ENCODE results near the gene NPRL2. TPM values are rescaled to one million over a fixed set of nuclear protein-coding genes. Genes with fewer than 3 reads are reported as not detected.
A peak's percentile ranks its signal among the peaks of the same experiment; 100 is the strongest.

Gene NPRL2
- total and polyA plus RNA-seq, 9 of the 15 experiments (the other 6 are each of a cell fraction or from before 2014, with no cell fraction given), result 17.4 to 40.4 (median 24.4) TPM

DNA sequence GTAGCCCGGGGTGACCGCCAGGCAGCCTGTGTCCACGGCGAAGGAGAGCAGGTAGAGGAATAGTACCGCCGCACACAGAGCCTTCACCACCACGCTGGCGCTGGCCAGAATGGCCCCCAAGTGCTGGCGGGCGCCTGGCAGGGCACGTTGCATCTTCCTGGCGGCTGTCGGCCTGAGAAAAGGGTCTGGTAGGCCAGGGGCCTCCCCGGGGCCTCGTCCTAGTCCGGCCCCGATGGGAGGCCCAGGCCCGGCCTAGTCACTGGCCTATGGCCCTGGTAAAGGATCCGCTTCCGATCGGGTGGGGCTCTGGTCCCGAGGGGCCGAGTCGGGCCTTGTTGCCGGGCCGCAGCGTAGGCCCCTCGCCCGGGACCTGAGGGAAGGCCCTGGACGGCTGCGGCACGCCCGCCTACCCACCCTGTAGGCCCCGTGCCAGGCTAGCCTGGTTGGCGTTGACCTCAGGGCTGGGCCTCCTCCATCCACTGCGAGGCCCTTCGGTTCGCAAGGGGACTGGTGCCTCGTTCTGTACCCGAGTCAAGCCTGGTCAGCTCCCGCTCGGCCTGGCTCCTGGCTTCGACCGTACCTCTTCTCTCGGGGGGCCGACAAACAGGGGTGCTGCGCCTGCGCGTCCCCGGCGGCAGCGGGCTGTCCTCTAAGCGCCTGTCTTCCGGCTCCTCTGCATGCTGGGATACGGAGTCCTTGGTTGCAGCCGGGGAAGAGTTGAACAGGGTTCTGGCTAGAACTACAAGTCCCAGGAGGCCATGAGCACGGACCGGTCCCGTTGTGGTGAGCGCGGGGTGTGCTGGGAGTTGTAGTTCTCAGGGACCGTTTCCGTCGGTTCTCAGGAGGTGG, 8.6 kb upstream of the NPRL2 start, which contains the start of gene TMEM115:
TMEM115 (minus strand) TSS at position 611 of the 849 bp plus-strand sequence; CDS start at position 153, 458 bp downstream.
- DNase-seq (ENCODE audit: extremely low read depth in 1 of 4, low spot score in 3 of 4), result peak; percentile 88 to 96 (median 92)
- peaks cover 41% of the 10 kb centered on the region for H3K79me2 ChIP-seq (ENCODE audit: control insufficient read depth, insufficient read depth, low read length)
- H3K27ac ChIP-seq (ENCODE audit: extremely low read depth, low read depth, low read length), result peak within 1 kb of the TSS; percentile 78
- peak; percentile 97 for ATAC-seq
- no peaks in the 10 kb centered on the region for H3K27me3 ChIP-seq (ENCODE audit: control insufficient read depth in 2 of 2, insufficient read depth in 2 of 2, low read length in 2 of 2)
- TSS peak; percentile 64 for BruUV-seq (replicated peaks)
- peaks cover 31% of the 10 kb centered on the region; the same call in 1 of the 2 replicates for H4K20me1 ChIP-seq (replicated peaks; ENCODE audit: control insufficient read depth, insufficient read depth, low read length)
- POLR2A ChIA-PET, result interaction anchor here (1.3 kb wide), 1 partner anchor 10 kb away, joined by 3 read pairs; no protein-coding TSS in a partner anchor
- H3K4me3 ChIP-seq, result peak within 1 kb of the TSS; percentile 62
- no peaks in the 10 kb centered on the region for H3K9me3 ChIP-seq (replicated peaks; ENCODE audit: control insufficient read depth, insufficient read depth, low read depth, low read length)
- peak within 1 kb of the TSS; percentile 97 for H2AFZ ChIP-seq (ENCODE audit: low read depth, low read length)
- H3K4me2 ChIP-seq (ENCODE audit: insufficient read depth, low read length), result peak within 1 kb of the TSS; percentile 95
- peak; percentile 100 for FAIRE-seq
- CTCF ChIA-PET (ENCODE audit: low intra/inter-chr PET ratio), result no interaction called here
- intact Hi-C loops (cut with micrococcal nuclease), result loop anchor here (5.0 kb wide), 1 partner anchor 253 kb away; the partner anchor contains the start of gene CISH
- 1% methylated on average over 28 of the region's 64 CpGs for WGBS (ENCODE audit: insufficient coverage, low coverage, missing lambda C conversion rate)
- H3K9me1 ChIP-seq (ENCODE audit: control insufficient read depth, insufficient read depth, low read length), result peaks cover 6% of the 10 kb centered on the region
- in situ Hi-C loops (cut with MboI), result no loop called here
- peaks cover 29 to 39% of the 10 kb centered on the region in 2 experiments; a peak in 4 of 5 replicates for H3K4me1 ChIP-seq (replicated peaks in 1 of 2; ENCODE audit: control insufficient read depth in 2 of 2, insufficient read depth in 2 of 2, low read length in 2 of 2)
- peaks cover 30% of the 10 kb centered on the region; the same call in 2 of the 3 replicates for H3K36me3 ChIP-seq (ENCODE audit: control insufficient read depth, insufficient read depth, low read length)
- peak within 1 kb of the TSS; percentile 74 to 99 for H3K9ac ChIP-seq (ENCODE audit: insufficient read depth in 1 of 2, low read depth in 2 of 2, low read length in 2 of 2)
- TF ChIP-seq TAF15 (IDR thresholded peaks at IDR 0.05; ENCODE audit: low read depth, low read length), result no peak
- TF ChIP-seq KLF6 (CRISPR knock-in tag; IDR thresholded peaks at IDR 0.05; ENCODE audit: borderline replicate concordance), result 0 out of 2 replicates have a peak, but pooled peaks have one; percentile 6
- TF ChIP-seq, protein P1, sequence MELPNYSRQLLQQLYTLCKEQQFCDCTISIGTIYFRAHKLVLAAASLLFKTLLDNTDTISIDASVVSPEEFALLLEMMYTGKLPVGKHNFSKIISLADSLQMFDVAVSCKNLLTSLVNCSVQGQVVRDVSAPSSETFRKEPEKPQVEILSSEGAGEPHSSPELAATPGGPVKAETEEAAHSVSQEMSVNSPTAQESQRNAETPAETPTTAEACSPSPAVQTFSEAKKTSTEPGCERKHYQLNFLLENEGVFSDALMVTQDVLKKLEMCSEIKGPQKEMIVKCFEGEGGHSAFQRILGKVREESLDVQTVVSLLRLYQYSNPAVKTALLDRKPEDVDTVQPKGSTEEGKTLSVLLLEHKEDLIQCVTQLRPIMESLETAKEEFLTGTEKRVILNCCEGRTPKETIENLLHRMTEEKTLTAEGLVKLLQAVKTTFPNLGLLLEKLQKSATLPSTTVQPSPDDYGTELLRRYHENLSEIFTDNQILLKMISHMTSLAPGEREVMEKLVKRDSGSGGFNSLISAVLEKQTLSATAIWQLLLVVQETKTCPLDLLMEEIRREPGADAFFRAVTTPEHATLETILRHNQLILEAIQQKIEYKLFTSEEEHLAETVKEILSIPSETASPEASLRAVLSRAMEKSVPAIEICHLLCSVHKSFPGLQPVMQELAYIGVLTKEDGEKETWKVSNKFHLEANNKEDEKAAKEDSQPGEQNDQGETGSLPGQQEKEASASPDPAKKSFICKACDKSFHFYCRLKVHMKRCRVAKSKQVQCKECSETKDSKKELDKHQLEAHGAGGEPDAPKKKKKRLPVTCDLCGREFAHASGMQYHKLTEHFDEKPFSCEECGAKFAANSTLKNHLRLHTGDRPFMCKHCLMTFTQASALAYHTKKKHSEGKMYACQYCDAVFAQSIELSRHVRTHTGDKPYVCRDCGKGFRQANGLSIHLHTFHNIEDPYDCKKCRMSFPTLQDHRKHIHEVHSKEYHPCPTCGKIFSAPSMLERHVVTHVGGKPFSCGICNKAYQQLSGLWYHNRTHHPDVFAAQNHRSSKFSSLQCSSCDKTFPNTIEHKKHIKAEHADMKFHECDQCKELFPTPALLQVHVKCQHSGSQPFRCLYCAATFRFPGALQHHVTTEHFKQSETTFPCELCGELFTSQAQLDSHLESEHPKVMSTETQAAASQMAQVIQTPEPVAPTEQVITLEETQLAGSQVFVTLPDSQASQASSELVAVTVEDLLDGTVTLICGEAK (IDR thresholded peaks at IDR 0.05), result peak; percentile 91
- TF ChIP-seq, protein P1 (CRISPR knock-in tag; IDR thresholded peaks at IDR 0.05), result no peak
- no peak for TF ChIP-seq GATAD2B (IDR thresholded peaks at IDR 0.05; ENCODE audit: borderline replicate concordance)
- no peak for TF ChIP-seq CBX2 (IDR thresholded peaks at IDR 0.05; ENCODE audit: insufficient read depth, low read length, poor library complexity, severe bottlenecking)
- TF ChIP-seq SMAD3 (CRISPR knock-in tag; conservative IDR thresholded peaks at IDR 0.05), result peak; percentile 59; the same call in 1 of the 2 replicates
- TF ChIP-seq ELF2 (CRISPR knock-in tag; IDR thresholded peaks at IDR 0.05), result peak; percentile 71; the same call in 1 of the 2 replicates
- TF ChIP-seq GTF2E2 (tag; IDR thresholded peaks at IDR 0.05), result no peak
- peak; percentile 74 for TF ChIP-seq ASH1L (IDR thresholded peaks at IDR 0.05; ENCODE audit: borderline replicate concordance, low read depth, partially characterized antibody)
- TF ChIP-seq HDAC8 (tag; IDR thresholded peaks at IDR 0.05), result no peak
- no peak for TF ChIP-seq SMAD4 (CRISPR knock-in tag; conservative IDR thresholded peaks at IDR 0.05)

All from K562 (cell line).